GM18526 (cell line): ENCODE results near the gene CHD2.

Experiments
- POLR2A ChIP-seq: IDR thresholded peaks from 3 replicates; pipeline ENCODE4 v1.6.1; 2011; ENCODE audit not compliant: insufficient read length; ENCODE audit errors: extremely low read depth

CHD2 gene

DNA sequence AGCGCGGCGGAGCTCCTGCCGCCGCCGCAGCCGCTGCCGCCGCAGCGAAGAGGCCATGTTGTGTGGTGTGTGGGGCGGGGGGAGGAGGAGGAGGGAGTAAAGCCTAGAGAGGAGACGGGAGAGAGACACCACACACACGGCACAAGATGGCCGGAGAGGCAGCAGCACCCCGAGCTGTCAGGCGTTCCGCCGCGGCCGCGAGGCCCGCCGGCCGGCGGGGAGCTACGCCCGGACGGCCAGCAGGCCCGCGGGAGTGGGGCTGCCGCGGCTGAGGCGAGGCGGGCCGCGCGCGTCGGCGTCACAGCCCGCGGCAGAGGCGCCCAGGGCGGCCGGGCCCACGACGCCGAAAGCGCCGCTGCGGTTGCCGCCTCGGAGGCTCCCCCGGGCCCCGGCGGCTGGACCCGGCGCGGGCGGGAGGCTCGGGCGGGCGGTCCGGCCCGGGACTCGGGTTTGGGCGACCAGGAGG is 17.4 kb upstream of the CHD2 start:
- peak; percentile 97 for TF ChIP-seq POLR2A

DNA sequence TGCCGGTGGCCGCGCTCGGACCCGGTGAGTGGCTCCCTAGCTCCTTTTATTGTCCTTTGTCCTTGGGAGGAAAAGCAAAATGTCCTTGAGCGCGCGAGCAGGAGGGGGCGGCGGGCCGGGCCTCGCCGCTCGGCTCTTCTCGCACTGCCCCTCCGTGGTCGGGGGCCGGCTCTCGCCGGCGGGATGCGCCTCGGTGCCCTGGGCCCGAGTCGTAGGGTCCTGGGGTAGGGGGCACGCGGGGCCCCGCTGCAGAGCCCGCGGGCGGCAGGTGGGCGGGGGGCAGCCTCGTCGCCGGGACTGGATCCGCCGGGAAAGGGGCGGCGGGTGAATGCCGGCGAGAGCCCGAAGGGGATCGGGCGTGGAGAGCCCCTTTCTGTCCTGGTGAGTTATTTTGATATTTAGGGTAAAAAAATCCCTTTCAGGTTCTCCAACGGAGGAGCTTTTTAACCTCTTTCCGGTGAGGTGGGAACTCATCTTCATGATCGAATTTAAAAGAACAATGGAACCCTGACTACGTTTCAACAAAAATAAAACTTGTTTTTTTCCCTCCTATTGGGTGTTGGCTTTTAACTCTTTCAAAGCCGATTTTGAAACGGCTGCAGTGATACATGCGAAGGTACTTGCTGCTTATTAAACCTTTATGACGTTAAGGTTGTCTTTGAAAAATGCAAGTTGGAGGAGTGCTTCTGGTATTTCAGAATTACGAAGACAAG is 16.8 kb upstream of the CHD2 start:
- TF ChIP-seq POLR2A: no peak

DNA sequence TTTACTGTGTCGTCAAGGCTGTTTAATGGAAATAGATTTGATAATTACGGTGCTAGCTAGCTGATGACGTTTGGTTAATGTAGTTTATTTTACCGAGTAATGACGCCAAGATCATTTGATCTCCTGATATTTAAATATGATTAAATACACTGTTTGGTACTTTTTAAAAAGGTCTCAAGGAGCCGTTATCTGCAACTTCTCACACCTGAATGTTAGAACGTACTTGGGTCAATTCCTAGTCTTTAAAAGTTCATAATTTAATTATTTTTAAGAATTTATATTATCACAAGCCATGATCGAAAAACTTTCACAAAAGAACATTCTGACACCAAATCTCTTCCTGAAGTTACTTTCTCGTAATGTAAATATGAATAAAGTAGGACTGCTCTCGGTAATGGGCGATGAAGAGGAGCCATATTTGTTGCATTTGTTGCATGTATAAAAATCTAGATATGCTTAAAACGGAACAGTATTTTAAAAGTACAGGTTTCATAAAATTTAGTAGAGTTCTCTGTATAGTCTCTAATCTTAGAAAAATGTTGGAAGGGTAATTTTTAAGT is 16.2 kb upstream of the CHD2 start:
- TF ChIP-seq POLR2A: no peak

DNA sequence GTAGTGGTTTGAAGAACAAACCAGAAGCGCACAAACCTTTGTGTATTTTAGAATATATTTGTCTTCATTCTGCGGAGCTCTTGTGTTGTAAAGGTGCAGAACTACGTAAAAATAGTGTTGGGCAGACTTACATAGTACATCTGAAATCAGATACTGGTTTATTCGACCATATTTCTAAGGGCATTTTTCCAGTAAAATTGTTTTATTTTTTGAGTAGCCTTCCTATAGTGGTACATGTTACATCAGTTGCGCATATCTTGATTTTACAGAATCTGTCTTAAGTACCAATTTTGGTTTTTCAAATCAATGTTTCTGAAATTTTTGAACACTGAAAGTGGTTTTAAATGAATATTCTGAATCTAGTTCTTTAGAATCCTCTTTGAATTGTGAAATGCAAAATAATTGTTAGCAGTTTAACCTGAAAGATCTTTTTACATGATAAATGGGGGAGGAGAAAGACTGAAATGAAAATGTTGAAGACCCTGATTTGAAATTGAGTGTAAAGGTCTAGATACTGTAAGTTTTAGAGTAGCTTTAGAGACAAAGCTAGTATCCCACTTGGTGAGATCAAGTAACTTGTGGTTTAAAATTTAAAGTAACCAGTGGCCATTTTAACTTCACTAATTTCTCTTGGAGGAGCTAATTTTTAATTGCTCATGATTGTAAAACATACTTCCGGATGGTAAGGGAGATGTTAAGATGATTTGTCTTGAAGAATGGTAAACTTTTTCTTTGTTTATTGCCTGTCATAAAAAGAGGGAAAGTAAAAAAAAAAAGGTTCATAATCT is 15.5 kb upstream of the CHD2 start:
- no peak for TF ChIP-seq POLR2A

DNA sequence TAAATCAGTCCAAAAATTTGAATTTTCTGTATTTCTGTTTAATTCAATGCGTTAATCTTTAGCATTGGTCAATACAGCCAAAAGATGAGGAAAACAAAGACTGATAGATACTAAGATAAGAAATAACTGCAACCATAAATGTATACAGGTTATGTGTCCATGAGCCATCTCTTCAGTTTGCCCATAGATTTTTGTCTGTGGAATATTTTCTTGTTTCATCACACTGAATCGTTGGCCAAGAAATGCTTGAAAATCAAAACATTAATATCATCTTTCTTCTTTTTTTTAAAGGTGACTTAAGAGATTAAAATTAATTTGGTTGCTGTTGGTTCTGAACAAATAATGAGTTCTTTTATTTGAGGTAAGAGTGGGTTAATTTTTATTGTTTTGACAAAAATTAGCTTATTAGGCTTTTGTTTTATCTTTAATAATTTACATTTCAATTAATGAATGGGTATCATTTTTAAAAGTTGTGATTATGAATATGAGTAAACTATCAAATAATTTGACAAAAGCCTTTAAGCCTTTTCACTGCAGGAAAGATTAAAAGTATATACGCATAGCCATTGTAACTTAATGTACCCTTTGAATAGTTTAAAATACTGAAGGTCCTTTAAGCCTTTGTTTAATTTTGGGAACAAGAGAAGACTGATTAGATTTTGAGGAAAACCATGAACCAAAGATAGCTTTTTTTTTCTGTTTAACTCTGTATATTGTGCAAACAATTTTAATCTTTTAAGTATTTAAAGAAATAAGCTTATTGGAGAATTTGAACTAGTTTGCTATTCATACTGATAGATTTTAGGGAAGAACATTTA is 14.7 kb upstream of the CHD2 start:
- TF ChIP-seq POLR2A: no peak

DNA sequence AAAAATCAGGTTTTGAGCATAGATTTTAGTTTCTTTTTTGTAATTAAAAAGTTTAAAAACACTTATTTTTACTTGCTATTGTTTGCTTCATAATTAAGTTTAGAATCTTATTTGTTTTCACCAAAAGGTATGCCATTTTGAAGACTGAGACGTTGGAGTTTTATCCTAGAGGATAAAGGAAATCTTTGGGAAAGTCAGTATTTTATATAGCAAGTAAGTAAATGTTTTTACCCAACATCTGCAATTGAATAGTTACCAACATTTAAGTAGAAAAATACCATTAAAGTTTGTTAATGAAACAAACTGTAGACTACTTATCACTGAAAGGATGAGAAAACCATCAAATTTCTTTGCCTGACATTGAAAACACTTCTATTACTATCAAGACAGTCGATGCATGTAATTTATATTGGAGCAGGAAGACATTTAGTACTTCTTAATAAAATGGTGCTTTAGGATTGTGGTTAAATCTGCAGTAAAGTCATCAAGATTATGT is 14.0 kb upstream of the CHD2 start:
- TF ChIP-seq POLR2A: no peak

DNA sequence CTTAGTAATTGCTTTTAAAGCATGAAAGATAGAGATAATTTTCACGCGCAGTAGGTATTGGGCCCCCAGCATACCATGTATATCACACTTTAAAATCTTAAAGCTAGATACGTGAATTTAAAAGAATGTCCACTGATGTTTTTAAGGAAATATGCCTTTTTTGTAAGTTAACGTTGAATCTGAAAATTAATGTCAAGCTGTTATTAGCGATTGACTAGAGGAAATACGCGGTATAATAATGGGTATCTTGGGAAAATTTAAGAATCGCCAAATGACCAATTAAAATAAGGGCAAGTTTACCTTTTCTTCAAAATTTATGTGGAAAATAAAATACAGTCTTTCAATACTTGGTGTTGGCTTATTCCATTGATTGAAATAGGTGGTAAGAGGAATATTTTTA is 13.3 kb upstream of the CHD2 start:
- TF ChIP-seq POLR2A: no peak

DNA sequence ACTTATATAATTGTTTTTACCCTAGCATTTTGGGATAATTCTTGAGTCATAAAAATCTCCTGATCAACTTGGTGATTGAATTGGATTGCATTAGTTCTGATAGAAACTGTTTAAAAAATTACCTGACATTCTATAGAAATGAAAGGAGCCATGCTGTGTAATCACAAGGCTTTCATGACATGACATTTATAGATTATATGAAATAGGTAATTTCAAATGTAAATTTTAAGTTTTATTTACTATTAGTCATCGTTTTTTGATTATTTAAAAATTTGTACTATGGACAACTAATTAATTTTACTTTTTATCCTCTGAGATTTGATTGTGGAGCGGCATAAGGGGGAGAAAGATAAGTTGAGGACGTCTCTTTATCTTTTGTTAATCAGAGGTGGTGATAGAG is 12.3 kb upstream of the CHD2 start:
- TF ChIP-seq POLR2A: no peak

DNA sequence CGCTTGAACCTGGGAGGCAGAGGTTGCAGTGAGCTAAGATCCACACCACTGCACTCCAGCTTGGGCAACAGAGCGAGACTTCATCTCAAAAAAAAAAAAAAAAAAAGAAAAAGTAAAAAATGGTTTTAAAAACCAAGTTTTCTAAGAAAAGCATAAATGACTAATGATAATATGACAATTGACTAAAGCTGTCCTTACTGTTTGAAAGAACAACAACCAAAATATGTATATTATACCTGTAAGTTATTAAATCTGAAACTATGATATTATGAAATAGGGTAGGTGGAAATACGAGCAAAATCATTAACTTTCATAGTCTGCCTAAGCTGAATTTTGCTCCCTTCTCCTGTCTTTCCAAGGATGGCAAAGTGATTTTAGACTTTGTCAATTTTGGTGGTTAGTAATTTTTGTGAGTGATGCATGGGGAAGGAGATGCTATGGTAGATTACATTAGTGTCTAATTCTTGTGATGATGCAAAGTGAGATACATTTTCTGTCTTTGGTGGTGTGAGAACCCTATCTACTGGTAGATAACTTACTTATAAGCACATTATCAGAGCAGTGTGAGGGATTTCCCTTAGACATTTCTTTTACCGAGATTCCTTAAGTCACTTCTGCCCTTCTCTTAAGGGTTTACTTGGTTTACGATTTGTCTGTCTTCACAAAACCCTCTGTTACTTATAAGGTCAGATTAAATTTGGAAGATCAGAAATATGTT is 10.6 kb upstream of the CHD2 start:
- TF ChIP-seq POLR2A: no peak

DNA sequence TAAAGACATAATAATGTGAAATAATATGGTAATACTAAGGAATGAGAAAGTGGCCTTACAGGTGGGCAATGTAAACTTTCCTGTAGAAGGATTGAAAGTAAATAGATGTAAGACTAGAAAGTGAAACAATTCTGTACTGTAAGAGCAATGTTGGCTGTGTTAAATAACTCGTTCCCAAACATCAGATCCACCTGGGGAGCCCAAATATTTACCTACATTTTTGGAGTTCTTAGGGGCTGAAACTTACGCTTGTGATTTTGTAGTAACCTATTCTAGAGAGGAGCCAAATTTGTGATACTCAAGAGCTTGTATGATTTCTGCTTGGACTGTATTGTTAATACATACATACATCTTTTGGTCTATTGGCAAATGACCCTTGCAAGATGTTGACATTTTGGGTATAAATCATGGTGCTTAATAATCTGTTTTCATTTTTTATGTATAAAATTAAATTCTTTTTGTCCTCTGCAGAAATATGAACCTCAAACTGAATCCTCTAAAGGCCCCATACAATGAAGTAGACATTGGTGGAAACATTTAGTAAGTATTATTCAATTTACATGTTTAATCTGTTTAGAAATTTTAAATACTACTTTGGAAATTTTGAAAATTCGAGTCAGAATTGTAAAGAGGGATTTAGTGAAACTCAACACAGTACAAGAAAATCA is 8.5 kb upstream of the CHD2 start:
- no peak for TF ChIP-seq POLR2A

DNA sequence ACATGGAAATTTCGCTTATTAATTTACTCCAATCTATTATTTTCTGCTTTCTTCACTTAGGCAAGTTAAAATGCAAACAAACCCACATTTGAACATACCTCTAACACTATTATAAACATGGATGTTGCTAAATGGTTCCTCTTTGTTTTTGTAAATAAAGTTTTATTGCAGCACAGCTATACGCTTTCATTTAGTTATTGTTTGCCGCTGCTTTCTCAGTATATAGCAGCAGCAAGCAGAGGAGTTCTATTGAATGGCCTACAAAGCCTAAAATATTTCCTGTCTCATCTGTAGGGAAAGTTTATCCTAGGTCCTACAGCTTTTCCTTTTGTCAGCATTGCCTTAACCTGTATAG is 7.9 kb upstream of the CHD2 start:
- TF ChIP-seq POLR2A: no peak

DNA sequence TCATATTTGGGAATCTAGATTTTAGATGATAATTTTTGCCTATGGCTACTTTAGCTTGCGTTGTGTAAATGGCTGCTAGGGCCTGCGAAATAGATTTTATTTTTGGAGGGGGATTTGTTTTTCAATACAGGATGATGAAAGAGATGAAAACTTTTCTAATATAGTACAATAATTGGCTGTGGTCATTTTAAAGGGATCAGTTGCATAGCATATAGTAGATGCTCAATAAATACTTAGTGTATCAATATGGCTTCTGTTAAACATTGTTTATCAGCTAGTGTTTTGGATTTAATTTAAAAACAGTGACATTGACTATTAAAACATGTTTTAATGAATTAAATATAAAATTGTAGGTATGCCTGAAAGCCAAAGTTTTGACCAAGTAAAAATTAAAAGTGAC is 6.9 kb upstream of the CHD2 start:
- TF ChIP-seq POLR2A: no peak

DNA sequence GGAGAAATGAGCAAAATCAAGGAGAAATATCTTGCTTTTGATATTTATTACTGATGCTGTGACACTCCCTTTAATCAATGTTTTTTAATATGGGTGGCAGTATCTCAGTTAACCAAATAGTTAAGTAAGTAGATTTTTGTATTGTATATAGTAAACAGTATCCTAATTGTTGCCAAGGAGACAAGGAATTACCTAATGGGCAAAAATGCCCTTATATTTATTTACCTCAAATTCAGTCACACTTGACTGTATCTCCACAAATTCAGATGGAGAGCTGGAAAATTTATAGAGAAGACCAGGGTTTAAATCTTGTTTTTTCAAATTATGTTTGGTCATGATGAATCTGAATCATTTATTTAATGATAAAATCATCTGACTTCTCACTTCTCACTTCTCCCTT is 3.6 kb upstream of the CHD2 start:
- no peak for TF ChIP-seq POLR2A

DNA sequence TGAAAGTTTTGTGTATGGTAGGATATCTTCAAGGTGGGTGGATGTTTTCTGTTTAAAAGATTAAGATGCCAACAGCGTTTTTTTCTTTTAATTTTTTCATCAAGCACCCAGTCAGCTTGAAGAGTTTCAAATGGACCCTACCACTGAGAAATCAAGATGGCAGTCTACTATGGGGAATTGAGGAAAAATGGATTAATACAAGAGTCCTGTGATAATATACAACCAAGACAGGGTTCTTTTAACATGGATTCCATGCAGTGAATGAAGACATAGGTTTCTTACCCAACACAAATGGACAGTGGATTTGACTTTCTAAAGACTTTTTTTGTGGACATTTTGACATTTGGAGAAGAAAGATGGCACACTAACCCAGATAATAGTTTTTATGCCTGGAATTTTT is 2.5 kb upstream of the CHD2 start:
- no peak for TF ChIP-seq POLR2A

DNA sequence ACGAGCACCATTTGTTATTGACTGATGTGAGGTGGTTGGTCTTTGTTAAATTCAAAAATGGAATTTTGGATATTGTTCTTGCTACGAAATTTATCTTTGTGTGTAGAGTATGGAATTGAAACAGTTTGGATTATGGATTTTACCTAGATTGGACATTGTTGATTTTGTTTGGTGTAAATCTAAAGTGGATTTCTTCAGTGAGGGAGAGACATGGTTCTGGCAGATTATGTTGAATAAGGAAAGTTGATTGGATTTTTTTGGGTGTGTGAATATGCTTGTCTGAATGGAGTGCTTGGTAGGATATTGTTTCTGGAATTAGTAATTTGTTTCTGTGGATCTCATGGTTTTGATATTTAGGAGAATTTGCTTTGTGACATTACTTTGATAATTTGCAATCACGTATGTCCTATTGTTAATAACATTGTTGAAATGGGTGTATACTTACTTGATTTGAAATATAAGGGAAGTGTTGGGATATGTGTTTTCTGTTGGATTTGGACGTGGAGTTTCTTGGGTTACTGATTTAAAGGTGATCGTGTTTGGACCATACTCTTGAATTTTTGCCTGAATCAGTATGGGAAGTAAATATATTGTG is 1.0 kb upstream of the CHD2 start:
- no peak for TF ChIP-seq POLR2A

DNA sequence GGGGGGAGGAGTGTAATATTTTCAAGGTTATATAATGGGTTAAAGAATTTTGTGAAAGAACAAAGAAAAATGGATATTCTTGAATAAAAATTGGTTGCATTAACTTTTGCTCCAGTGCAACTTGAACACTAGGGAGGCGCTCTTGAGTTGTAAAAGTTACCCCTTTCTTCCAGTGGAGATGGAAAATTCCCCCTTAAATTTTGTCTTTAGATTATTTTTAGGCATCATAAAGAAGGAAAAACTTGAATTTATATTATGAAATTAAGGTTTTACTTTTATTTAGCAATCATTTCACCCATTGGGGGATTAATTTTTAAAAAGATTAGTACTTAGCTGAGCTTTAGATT is 550 bp upstream of the CHD2 start:
- TF ChIP-seq POLR2A: no peak
